Activated B cell treated with CpG ODN at 0.5 μM for 24 hours (primary cell): ENCODE measurements around the gene KCNN3. TPM values are rescaled to one million over a fixed set of nuclear protein-coding genes. Genes with fewer than 3 reads are reported as not detected.

ENCODE experiments used
- ATAC-seq: fragments of 200-7000 bp; cut with Tn5 transposase; one replicate; pipeline ENCODE4 v1.10.0; 2021; ENCODE audit warnings: low read depth, mild to moderate bottlenecking, moderate library complexity
- CTCF ChIA-PET: fragments of 350-600 bp; sonication (Branson Sonifier 250); formaldehyde crosslinking; loops from one replicate; lab custom pipeline; 2021; ENCODE audit warnings: antibody characterized with exemption; lab: Charles Lee
- POLR2A ChIA-PET: fragments of 350-600 bp; sonication (Branson Sonifier 250); formaldehyde crosslinking; loops from one replicate; lab custom pipeline; 2021; ENCODE audit warnings: antibody characterized with exemption; lab: Charles Lee
- DNase-seq: peaks from one replicate; pipeline ENCODE4 v3.0.0; 2022
- H3K27ac Mint-ChIP-seq: one replicate; pipeline ENCODE4 v1.8.0; 2020; ENCODE audit warnings: mixed read lengths
- H3K27me3 Mint-ChIP-seq: one replicate; pipeline ENCODE4 v1.8.0; 2021; ENCODE audit warnings: mixed read lengths
- H3K36me3 Mint-ChIP-seq: one replicate; pipeline ENCODE4 v1.8.0; 2021; ENCODE audit warnings: low read depth, mixed read lengths
- H3K4me1 Mint-ChIP-seq: one replicate; pipeline ENCODE4 v1.8.0; 2021; ENCODE audit warnings: mixed read lengths
- H3K4me3 Mint-ChIP-seq: one replicate; pipeline ENCODE4 v1.8.0; 2020; ENCODE audit warnings: mild to moderate bottlenecking, mixed read lengths
- H3K9me3 Mint-ChIP-seq: one replicate; pipeline ENCODE4 v1.8.0; 2020; ENCODE audit warnings: mixed read lengths
- intact Hi-C: fragments of 100-400 bp; cut with micrococcal nuclease; formaldehyde crosslinking; loops from one replicate; pipeline ENCODE4 v1.15.1; 2024
- total RNA-seq: library from RNA; stranded (reverse); gene quantifications from 2 replicates; pipeline ENCODE4 v1.2.3, GENCODE V29; 2022
- TF ChIP-seq, protein P1 (sequence below): fragments of 200-600 bp; IDR thresholded peaks from one replicate; pipeline ENCODE4 v1.8.0; 2022; ENCODE audit warnings: antibody characterized with exemption, mild to moderate bottlenecking

KCNN3 gene
- total RNA-seq, 1 donor from 2014 or later: 1.1 TPM

DNA sequence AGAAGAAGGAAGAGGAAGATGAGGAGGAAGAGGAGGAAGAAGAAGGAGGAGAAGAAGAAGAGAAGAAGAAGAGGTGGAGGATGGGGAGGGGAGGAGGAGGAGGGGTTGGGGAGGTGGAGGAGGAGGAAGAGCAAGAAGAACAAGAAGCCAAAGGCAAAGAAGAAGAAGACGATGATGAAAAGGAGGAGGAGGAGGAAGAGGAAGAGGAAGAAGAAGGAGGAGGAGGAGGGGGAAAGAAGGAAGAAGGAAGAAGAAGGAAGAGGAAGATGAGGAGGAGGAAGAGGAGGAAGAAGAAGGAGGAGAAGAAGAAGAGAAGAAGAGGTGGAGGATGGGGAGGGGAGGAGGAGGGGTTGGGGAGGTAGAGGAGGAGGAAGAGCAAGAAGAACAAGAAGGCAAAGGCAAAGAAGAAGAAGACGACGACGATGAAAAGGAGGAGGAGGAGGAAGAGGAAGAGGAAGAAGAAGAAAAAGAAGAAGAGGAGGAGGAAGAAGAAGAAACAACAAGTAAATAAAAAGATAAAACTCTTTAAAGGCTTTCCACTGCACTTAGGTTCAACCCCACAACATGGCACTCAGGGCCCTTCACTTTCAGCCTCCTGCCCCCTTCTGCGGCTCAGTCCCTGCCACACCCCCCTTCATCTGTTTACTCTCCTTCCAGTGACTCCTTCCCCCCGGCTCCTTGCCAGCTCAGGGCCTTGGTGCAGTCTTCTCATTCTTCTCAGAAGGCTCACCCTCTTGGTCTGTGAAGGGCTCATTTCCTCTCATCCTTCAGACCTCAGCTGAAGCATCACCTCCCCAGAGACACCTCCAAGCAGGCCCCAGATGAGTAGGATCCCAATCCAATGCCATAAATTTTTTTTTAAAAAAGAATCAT is 114.0 kb downstream of the KCNN3 start:
- Mint-ChIP-seq H3K9me3 (no peaks in the 10 kb centered on the region), H3K36me3 (no peaks in the 10 kb centered on the region), H3K27ac (no peak overlapping the region), H3K27me3 (peaks cover 12% of the 10 kb centered on the region), H3K4me1 (no peaks in the 10 kb centered on the region), H3K4me3 (no peak overlapping the region)
- intact Hi-C loops: no loop called here
- TF ChIP-seq, protein P1, sequence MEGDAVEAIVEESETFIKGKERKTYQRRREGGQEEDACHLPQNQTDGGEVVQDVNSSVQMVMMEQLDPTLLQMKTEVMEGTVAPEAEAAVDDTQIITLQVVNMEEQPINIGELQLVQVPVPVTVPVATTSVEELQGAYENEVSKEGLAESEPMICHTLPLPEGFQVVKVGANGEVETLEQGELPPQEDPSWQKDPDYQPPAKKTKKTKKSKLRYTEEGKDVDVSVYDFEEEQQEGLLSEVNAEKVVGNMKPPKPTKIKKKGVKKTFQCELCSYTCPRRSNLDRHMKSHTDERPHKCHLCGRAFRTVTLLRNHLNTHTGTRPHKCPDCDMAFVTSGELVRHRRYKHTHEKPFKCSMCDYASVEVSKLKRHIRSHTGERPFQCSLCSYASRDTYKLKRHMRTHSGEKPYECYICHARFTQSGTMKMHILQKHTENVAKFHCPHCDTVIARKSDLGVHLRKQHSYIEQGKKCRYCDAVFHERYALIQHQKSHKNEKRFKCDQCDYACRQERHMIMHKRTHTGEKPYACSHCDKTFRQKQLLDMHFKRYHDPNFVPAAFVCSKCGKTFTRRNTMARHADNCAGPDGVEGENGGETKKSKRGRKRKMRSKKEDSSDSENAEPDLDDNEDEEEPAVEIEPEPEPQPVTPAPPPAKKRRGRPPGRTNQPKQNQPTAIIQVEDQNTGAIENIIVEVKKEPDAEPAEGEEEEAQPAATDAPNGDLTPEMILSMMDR: no peak
- ATAC-seq: no peak
- DNase-seq: no peak
- ChIA-PET POLR2A (no interaction called here), CTCF (no interaction called here)

DNA sequence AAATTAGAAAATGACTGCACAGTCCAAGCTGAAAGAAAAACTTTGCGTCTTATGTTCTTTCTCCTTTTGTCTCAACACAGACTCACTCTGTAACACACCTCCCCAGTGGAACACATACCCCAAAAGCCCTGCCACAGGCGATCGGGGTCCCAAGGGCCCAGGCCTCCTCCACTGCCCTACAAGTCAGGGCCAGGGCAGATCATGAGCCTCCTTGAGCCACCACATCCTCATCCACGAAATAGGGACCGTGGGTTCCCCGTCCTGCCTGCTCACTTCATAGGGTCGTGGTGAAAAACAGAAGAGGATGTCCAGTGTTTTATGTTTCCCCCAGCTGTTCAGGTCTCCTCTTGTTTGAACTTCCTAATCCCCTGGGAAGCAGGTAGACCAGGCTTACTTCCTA is 116.7 kb downstream of the KCNN3 start:
- intact Hi-C loops: no loop called here
- DNase-seq: no peak
- TF ChIP-seq, protein P1: no peak

DNA sequence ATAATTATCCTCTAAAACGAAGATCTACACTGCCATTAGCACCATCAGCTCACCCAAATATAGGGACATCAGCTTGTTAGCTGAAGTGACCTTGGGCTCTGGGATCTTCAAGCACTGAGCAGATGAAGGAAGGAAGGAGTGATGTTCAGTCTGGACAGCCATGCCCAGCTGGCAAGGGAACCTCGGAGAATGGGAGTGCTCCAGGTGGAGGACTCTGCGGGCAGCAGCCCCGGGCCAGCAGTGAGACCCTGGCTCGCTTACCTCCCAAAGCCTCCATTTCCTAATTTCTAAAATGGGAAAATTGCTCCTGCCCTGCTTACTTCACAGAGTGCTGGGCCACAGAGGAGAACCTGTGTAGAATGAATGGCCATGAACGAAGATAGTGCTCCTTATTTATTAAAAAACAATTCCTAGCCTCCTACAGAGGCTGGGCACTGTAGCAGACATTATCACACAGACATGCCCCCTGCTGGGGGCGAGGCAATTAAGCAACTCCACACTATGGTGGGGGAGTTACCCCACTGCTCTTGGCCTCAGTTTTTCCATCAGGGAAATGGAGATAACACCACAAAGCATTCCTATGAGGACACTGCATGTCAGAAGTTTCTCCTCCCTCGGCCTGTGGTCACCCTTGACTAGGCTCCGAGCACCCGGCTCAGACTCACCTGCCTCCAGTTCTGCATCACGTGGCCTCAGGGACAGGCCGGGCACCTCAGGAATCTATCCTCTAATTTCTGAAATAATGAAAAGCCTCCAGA is 117.6 kb downstream of the KCNN3 start:
- ATAC-seq (peak; percentile 25), DNase-seq (no peak)
- peaks cover 36% of the 10 kb centered on the region for H3K27me3 Mint-ChIP-seq
- H3K36me3 Mint-ChIP-seq: no peaks in the 10 kb centered on the region
- no peak overlapping the region for H3K4me3 Mint-ChIP-seq
- H3K9me3 Mint-ChIP-seq: no peaks in the 10 kb centered on the region
- TF ChIP-seq, protein P1: no peak
- POLR2A ChIA-PET: no interaction called here
- peaks cover 10% of the 10 kb centered on the region for H3K4me1 Mint-ChIP-seq
- H3K27ac Mint-ChIP-seq: no peak overlapping the region
- intact Hi-C loops: no loop called here
- CTCF ChIA-PET: no interaction called here

More for the DNA sequence above, 116.7 kb downstream of the KCNN3 start:
- Mint-ChIP-seq H3K9me3 (no peaks in the 10 kb centered on the region), H3K4me3 (no peak overlapping the region), H3K27ac (no peak overlapping the region), H3K27me3 (peaks cover 26% of the 10 kb centered on the region), H3K4me1 (peaks cover under 1% of the 10 kb centered on the region), H3K36me3 (no peaks in the 10 kb centered on the region)
- no peak for ATAC-seq
- CTCF ChIA-PET: no interaction called here
- POLR2A ChIA-PET: no interaction called here

- Mint-ChIP-seq H3K4me1 (peaks cover 11% of the 10 kb centered on the region), H3K4me3 (no peak overlapping the region), H3K9me3 (no peaks in the 10 kb centered on the region), H3K27ac (no peak overlapping the region), H3K27me3 (peaks cover 43% of the 10 kb centered on the region), H3K36me3 (no peaks in the 10 kb centered on the region)
- TF ChIP-seq, protein P1: no peak
- ATAC-seq (no peak), DNase-seq (no peak)
- ChIA-PET CTCF (no interaction called here), POLR2A (no interaction called here)
- intact Hi-C loops: no loop called here
Observed at GRCh38 chr1:154751690-154752089, 118.4 kb downstream of the KCNN3 start.
